ENCODE data around the gene ATRAID.

ATRAID gene

DNA sequence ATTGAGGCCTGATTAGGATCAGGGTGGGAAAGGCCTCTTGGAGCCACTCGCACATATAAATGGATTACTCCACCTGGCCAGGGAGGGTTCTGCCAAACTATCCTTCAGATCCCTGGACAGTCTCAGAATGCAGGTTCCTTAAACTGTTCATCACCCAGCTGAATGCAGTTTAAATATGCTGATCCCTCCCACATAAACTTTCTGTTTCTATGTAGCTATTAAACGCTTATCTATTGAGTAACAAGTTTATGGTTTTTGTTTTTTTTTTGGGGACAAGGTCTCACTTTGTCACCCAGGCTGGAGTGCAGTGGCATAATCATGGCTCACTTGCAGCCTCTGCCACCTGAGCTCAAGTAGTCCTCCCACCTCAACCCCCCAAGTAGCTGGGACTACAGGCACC is 7.2 kb downstream of the ATRAID start:
- no peak for DNase-seq (ENCODE audit: low read depth, low spot score)

- DNase-seq (ENCODE audit: low read depth, low spot score) = no peak
Measured at GRCh38 chr2:27220091-27220490, 8.2 kb downstream of the ATRAID start.

DNA sequence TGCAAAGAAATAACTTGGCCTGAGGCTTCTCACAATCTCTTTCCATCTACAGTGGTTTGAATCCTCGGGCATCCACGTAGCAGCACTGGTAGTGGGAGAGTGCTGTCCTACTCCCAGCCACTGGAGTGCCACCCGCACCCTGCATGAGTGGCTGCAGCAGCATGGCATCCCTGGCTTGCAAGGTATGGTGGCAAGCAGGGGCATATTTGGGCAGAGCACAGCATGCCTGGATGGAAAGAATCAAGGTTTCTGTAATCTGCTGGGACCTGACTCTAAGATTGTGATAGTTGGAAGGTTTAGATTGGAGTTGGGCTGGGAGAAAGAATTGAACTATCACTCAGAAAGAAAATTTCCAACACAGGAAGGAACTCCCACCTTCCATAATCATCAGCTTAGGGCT is 9.3 kb downstream of the ATRAID start:
- DNase-seq (ENCODE audit: low read depth, low spot score) = no peak

GRCh38 chr2:27222407-27222806 is 10.6 kb downstream of the ATRAID start:
- DNase-seq (ENCODE audit: low read depth, low spot score) = no peak

DNA sequence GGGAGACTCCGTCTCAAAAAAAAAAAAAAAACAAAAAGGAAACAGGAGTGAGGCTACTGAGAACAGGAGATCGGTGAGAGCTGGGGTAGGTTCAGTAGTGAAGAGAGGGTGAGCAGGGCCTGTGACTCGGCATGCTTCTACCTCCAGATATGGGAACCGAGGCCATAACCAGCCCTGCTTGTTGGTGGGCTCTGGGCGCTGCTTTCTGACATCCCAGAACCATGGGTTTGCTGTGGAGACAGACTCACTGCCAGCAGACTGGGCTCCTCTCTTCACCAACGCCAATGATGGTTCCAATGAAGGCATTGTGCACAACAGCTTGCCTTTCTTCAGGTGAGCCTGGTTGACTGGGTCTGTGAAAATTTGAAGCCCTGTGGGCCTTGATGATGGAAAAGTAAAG is 11.6 kb downstream of the ATRAID start:
- DNase-seq (ENCODE audit: low read depth, low spot score) = no peak

DNA sequence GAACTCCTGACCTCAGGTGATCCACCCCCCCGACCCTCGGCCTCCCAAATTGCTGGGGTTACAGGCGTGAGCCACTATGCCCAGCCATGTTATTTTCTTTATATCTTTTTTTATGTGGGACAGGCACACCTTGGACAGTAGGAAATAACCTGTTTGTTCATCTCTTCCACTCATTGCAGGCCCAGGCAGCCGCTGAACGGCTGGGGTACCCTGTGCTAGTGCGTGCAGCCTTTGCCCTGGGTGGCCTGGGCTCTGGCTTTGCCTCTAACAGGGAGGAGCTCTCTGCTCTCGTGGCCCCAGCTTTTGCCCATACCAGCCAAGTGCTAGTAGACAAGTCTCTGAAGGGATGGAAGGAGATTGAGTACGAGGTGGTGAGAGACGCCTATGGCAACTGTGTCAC is 13.7 kb downstream of the ATRAID start:
- DNase-seq (ENCODE audit: low read depth, low spot score) = no peak

GRCh38 chr2:27227501-27227900 is 15.7 kb downstream of the ATRAID start:
- DNase-seq (ENCODE audit: low read depth, low spot score) = no peak

DNA sequence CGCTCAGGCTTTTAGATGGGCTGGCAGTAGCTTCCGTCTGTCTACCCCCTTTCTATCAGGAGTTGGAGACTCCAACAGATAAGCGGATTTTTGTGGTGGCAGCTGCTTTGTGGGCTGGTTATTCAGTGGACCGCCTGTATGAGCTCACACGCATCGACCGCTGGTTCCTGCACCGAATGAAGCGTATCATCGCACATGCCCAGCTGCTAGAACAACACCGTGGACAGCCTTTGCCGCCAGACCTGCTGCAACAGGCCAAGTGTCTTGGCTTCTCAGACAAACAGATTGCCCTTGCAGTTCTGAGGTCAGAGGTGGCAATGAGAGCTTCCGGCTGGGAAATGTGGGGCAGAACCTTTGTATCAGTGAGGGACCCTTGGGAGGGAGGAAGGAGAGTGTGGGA is 20.1 kb downstream of the ATRAID start:
- no peak for DNase-seq (ENCODE audit: low read depth, low spot score)

DNA sequence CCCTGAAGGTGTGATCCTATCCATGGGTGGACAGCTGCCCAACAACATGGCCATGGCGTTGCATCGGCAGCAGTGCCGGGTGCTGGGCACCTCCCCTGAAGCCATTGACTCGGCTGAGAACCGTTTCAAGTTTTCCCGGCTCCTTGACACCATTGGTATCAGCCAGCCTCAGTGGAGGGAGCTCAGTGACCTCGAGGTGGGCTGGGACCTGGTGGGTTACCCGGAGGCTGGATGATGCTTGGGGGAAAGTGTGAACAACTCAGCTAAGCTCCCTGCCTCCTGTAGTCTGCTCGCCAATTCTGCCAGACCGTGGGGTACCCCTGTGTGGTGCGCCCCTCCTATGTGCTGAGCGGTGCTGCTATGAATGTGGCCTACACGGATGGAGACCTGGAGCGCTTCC is 21.5 kb downstream of the ATRAID start:
- DNase-seq (ENCODE audit: low read depth, low spot score) = no peak

DNA sequence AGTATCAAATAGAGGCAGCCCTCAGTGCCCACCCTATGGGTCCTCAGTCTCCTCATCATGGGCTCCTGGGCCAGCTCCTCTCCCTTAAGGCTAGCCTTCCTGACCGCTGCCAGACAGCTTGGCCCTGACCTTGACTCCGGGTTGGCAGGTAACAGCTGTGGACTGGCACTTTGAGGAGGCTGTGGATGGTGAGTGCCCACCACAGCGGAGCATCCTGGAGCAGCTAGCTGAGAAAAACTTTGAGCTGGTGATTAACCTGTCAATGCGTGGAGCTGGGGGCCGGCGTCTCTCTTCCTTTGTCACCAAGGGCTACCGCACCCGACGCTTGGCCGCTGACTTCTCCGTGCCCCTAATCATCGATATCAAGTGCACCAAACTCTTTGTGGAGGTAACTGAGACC is 24.3 kb downstream of the ATRAID start:
- no peak for DNase-seq (ENCODE audit: low read depth, low spot score)

GRCh38 chr2:27236626-27237025 is 24.8 kb downstream of the ATRAID start:
- DNase-seq (ENCODE audit: low read depth, low spot score) = no peak

GRCh38 chr2:27237341-27237945 is 25.6 kb downstream of the ATRAID start:
- DNase-seq (ENCODE audit: low read depth, low spot score) = no peak

DNA sequence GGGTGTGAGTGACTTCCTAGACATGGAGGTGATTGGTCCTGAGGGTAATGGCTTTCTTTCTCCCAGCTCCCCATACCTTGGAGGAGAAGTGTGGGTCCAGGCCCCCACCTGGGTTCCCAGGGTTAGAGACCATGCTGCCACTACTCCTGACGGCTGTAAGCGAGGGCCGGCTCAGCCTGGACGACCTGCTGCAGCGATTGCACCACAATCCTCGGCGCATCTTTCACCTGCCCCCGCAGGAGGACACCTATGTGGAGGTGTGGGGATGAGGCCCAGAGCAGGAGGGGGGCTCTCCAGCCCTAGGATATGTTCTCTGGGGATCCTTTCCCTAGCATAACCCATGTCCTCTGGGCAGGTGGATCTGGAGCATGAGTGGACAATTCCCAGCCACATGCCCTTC is 27.1 kb downstream of the ATRAID start:
- DNase-seq (ENCODE audit: low read depth, low spot score) = no peak

GRCh38 chr2:27240406-27240805 is 28.6 kb downstream of the ATRAID start:
- no peak for DNase-seq (ENCODE audit: low read depth, low spot score)

DNA sequence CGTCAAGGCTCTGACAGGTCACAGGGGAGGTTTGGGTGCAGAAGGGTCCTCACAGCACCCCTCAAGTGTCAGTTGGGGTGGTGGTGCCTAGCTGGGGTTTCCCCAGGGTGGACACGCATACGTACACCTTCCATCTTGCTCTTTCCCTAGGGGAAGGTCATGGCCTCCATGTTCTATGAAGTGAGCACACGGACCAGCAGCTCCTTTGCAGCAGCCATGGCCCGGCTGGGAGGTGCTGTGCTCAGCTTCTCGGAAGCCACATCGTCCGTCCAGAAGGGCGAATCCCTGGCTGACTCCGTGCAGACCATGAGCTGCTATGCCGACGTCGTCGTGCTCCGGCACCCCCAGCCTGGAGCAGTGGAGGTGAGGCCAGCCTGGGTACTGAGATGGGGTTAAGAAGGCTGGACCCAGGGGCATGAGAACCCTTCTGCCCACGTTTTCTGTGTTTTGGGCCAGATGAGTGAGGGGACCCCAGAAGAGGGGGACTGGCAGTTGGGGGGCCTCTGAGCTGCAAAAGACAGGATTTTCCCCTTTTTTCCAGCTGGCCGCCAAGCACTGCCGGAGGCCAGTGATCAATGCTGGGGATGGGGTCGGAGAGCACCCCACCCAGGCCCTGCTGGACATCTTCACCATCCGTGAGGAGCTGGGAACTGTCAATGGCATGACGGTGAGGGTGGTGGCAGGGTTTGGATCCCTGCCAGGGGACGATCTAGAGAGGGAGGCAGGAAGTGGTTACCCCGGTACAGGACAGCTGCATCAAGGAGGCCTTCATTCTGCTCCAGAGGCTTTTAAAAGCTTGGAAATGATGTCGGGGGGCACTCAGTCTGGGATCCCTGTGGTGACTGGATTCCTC is 30.1 kb downstream of the ATRAID start:
- no peak for DNase-seq (ENCODE audit: low read depth, low spot score)

GRCh38 chr2:27242614-27242951 is 30.7 kb downstream of the ATRAID start:
- no peak for DNase-seq (ENCODE audit: low read depth, low spot score)

- DNase-seq (ENCODE audit: low read depth, low spot score) = no peak
Measured at GRCh38 chr2:27243391-27244130, 31.7 kb downstream of the ATRAID start.

DNA sequence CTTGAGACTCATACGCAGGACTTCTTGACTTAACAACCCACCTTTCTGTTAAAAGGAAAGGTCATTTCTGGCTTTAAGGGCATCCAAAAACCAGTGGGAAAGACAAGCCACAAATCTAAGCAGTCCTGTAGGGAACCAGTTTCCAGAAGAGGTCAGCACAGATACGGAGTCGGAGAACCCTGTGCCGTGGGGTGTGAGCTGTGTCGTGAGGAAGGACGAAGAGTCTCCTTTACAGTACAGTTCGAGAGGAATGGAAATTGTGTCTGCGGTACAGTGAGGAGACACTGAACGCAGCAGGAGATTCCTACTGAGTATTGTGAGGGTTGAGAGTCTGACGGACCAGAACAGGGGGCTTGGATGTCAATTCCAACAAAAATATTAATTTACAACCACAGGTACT is 33.3 kb downstream of the ATRAID start:
- no peak for DNase-seq (ENCODE audit: low read depth, low spot score)

DNA sequence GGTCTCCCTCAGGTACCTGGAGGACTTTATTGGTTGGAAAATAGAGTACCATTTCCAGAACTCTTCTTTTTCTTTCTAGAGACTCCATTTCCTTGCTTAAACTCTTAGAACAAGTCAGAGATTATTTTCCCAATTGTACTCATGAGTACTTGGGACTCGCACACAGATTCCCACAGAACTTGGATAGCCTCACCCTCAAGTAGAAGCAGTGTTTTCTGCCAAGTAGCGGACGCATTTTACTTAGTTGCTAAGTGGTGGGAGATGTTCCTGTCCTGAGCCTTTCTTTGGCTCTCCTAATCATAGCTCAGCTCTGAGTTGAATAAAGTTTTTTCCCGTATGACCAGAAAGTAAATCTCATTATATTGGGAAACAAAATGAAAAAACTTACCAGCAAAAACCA is 33.8 kb downstream of the ATRAID start:
- no peak for DNase-seq (ENCODE audit: low read depth, low spot score)

DNA sequence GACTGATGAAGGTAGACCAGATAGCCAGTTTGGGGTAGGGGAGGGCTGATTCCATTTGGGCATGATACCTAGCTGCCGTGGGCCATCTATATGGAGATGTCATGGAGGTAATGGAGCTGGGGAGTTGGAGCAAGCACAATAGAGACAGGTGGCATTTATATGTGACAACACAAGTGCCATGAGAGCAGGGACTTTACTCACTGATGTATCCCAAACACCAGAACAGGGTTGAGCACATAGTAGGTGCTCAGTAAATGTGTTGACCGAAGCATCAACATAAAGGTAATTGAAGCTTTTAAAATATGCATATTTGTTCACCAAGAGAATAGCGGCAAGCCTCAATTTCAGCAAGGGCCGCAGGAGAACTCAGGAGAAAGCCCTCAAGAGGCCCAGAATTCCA is 36.1 kb downstream of the ATRAID start:
- DNase-seq (ENCODE audit: low read depth, low spot score) = no peak

GRCh38 chr2:27249159-27249890 is 37.5 kb downstream of the ATRAID start:
- no peak for DNase-seq (ENCODE audit: low read depth, low spot score)
